ENCODE data around the gene RIPOR2. TPM values are rescaled to one million over a fixed set of nuclear protein-coding genes. Genes with fewer than 3 reads are reported as not detected.

RIPOR2 gene
- total RNA-seq, 1 experiment from 2014 or later, result 0.47 TPM

- Mint-ChIP-seq H3K9me3 (ENCODE audit: low read depth, unreplicated experiment) (no peaks in the 10 kb centered on the region), H3K4me1 (ENCODE audit: low read depth, unreplicated experiment) (peaks cover 7% of the 10 kb centered on the region), H3K4me3 (ENCODE audit: low read depth, unreplicated experiment) (peak overlapping the region; percentile 76), H3K27ac (ENCODE audit: unreplicated experiment) (no peak overlapping the region), H3K27me3 (ENCODE audit: unreplicated experiment) (peaks cover 100% of the 10 kb centered on the region), H3K36me3 (ENCODE audit: insufficient read depth, unreplicated experiment) (peaks cover 15% of the 10 kb centered on the region)
- BruUV-seq (replicated peaks), result no TSS peak
- CTCF ChIA-PET, result interaction anchor here (0.6 to 3.9 kb wide), 12 partner anchors 9 to 369 kb away, joined by 3 to 32 read pairs (median 4); no protein-coding TSS in a partner anchor
- peak; percentile 55 for DNase-seq
- TF ChIP-seq CTCF (IDR thresholded peaks at IDR 0.05; ENCODE audit: unreplicated experiment), result no peak
- intact Hi-C loops (cut with micrococcal nuclease; ENCODE audit: unreplicated experiment), result loop anchor here (2.0 kb wide), 1 partner anchor 80 kb away; no protein-coding TSS in a partner anchor
These were observed 24.6 kb downstream of the RIPOR2 start for GRCh38 chr6:24910961-24911725.

- Mint-ChIP-seq H3K36me3 (ENCODE audit: insufficient read depth, unreplicated experiment) (peaks cover 15% of the 10 kb centered on the region), H3K4me3 (ENCODE audit: low read depth, unreplicated experiment) (peak overlapping the region; percentile 76), H3K27ac (ENCODE audit: unreplicated experiment) (no peak overlapping the region), H3K4me1 (ENCODE audit: low read depth, unreplicated experiment) (peaks cover 7% of the 10 kb centered on the region), H3K9me3 (ENCODE audit: low read depth, unreplicated experiment) (no peaks in the 10 kb centered on the region), H3K27me3 (ENCODE audit: unreplicated experiment) (peaks cover 100% of the 10 kb centered on the region)
- intact Hi-C loops (cut with micrococcal nuclease; ENCODE audit: unreplicated experiment), result loop anchor here (2.0 kb wide), 1 partner anchor 80 kb away; no protein-coding TSS in a partner anchor
- BruUV-seq (replicated peaks), result no TSS peak
- peak; percentile 45 for DNase-seq
- CTCF ChIA-PET, result interaction anchor here (0.6 to 3.9 kb wide), 17 partner anchors 9 to 369 kb away, joined by 3 to 32 read pairs (median 3); no protein-coding TSS in a partner anchor
- no peak for TF ChIP-seq CTCF (IDR thresholded peaks at IDR 0.05; ENCODE audit: unreplicated experiment)
These were observed 25.3 kb downstream of the RIPOR2 start for GRCh38 chr6:24910331-24910960.

- Mint-ChIP-seq H3K4me1 (ENCODE audit: low read depth, unreplicated experiment) (peaks cover 7% of the 10 kb centered on the region), H3K9me3 (ENCODE audit: low read depth, unreplicated experiment) (no peaks in the 10 kb centered on the region), H3K27ac (ENCODE audit: unreplicated experiment) (no peak overlapping the region), H3K36me3 (ENCODE audit: insufficient read depth, unreplicated experiment) (peaks cover 15% of the 10 kb centered on the region), H3K27me3 (ENCODE audit: unreplicated experiment) (peaks cover 99% of the 10 kb centered on the region), H3K4me3 (ENCODE audit: low read depth, unreplicated experiment) (peak overlapping the region; percentile 76)
- DNase-seq, result no peak
- no peak for TF ChIP-seq CTCF (IDR thresholded peaks at IDR 0.05; ENCODE audit: unreplicated experiment)
- no TSS peak for BruUV-seq (replicated peaks)
- CTCF ChIA-PET, result interaction anchor here (0.7 to 3.9 kb wide), 8 partner anchors 10 to 108 kb away, joined by 3 to 32 read pairs (median 4); no protein-coding TSS in a partner anchor
- intact Hi-C loops (cut with micrococcal nuclease; ENCODE audit: unreplicated experiment), result loop anchor here (2.0 kb wide), 1 partner anchor 81 kb away; no protein-coding TSS in a partner anchor
These were observed 26.2 kb downstream of the RIPOR2 start for GRCh38 chr6:24909241-24910216.

GRCh38 chr6:24908650-24909035, 27.1 kb downstream of the RIPOR2 start:
- Mint-ChIP-seq H3K9me3 (ENCODE audit: low read depth, unreplicated experiment) (no peaks in the 10 kb centered on the region), H3K4me1 (ENCODE audit: low read depth, unreplicated experiment) (peaks cover 7% of the 10 kb centered on the region), H3K4me3 (ENCODE audit: low read depth, unreplicated experiment) (no peak overlapping the region), H3K27ac (ENCODE audit: unreplicated experiment) (no peak overlapping the region), H3K36me3 (ENCODE audit: insufficient read depth, unreplicated experiment) (peaks cover 15% of the 10 kb centered on the region), H3K27me3 (ENCODE audit: unreplicated experiment) (peaks cover 94% of the 10 kb centered on the region)
- CTCF ChIA-PET, result interaction anchor here (1.6 to 3.9 kb wide), 3 partner anchors 12 to 109 kb away, joined by 3 to 32 read pairs (median 25); no protein-coding TSS in a partner anchor
- BruUV-seq (replicated peaks), result no TSS peak
- intact Hi-C loops (cut with micrococcal nuclease; ENCODE audit: unreplicated experiment), result no loop called here
- no peak for DNase-seq
- TF ChIP-seq CTCF (IDR thresholded peaks at IDR 0.05; ENCODE audit: unreplicated experiment), result no peak
